ENCODE data around the gene PLD5.

The PLD5 gene

GRCh38 chr1:242524571-242525359, at the start of gene PLD5:
Gene PLD5, minus strand, starts transcription at chr1:242524697.
- DNase-seq = peak; percentile 36 to 68

GRCh38 chr1:242569867-242570266, 45.4 kb upstream of the PLD5 start:
- no peak for DNase-seq

- DNase-seq = no peak
Observed at GRCh38 chr1:242568666-242569065, 44.2 kb upstream of the PLD5 start.

GRCh38 chr1:242567596-242567995, 43.1 kb upstream of the PLD5 start:
- DNase-seq = no peak

GRCh38 chr1:242556759-242557158, 32.3 kb upstream of the PLD5 start:
- DNase-seq = no peak

- DNase-seq = no peak
Observed at GRCh38 chr1:242556276-242556675, 31.8 kb upstream of the PLD5 start.

- DNase-seq = no peak
Observed at GRCh38 chr1:242554577-242554976, 30.1 kb upstream of the PLD5 start.

- DNase-seq = no peak
Observed at GRCh38 chr1:242546849-242547729, 22.6 kb upstream of the PLD5 start.

- no peak for DNase-seq
Observed at GRCh38 chr1:242546441-242546840, 21.9 kb upstream of the PLD5 start.

GRCh38 chr1:242544071-242544470, 19.6 kb upstream of the PLD5 start:
- DNase-seq = no peak

- DNase-seq = no peak
Observed at GRCh38 chr1:242542271-242542670, 17.8 kb upstream of the PLD5 start.

- DNase-seq = no peak
Observed at GRCh38 chr1:242535986-242536385, 11.5 kb upstream of the PLD5 start.

GRCh38 chr1:242534753-242535152, 10.3 kb upstream of the PLD5 start:
- no peak for DNase-seq

- no peak for DNase-seq
Observed at GRCh38 chr1:242530761-242531160, 6.3 kb upstream of the PLD5 start.

- no peak for DNase-seq
Observed at GRCh38 chr1:242525769-242526168, 1.3 kb upstream of the PLD5 start.

GRCh38 chr1:242525360-242525722, 844 bp upstream of the PLD5 start:
- no peak for DNase-seq

- DNase-seq = peak; percentile 43 to 74
Observed at GRCh38 chr1:242523719-242524570, 552 bp downstream of the PLD5 start.

- DNase-seq = no peak
Observed at GRCh38 chr1:242522996-242523718, 1.3 kb downstream of the PLD5 start.

GRCh38 chr1:242522304-242522945, 2.1 kb downstream of the PLD5 start:
- DNase-seq = no peak

GRCh38 chr1:242515555-242515954, 8.9 kb downstream of the PLD5 start:
- no peak for DNase-seq

GRCh38 chr1:242506724-242507123, 17.8 kb downstream of the PLD5 start:
- DNase-seq = no peak

GRCh38 chr1:242489545-242489944, 35.0 kb downstream of the PLD5 start:
- DNase-seq = no peak

Measured in NCI-H446 (cell line).